CD14-positive monocyte (primary cell): Measurements from ENCODE around the gene FGF19. TPM values are rescaled to one million over a fixed set of nuclear protein-coding genes. Genes with fewer than 3 reads are reported as not detected.

Experiments
- DNase-seq, 3 donors: peaks; one replicate each; pipeline ENCODE4 v3.0.0-alpha.2; 2011 to 2022
- H2AFZ ChIP-seq: 2 replicates; pipeline ENCODE4 v1.6.0; 2012; ENCODE audit warnings: mild to moderate bottlenecking, low read depth, low read length, inconsistent platforms; ENCODE audit not compliant: insufficient read depth, poor library complexity, severe bottlenecking
- H3K27ac ChIP-seq, 2 donors: 1 replicate in 1 of 2; 2 replicates in 1 of 2; pipeline ENCODE4 v1.5.1; 2012 to 2013; ENCODE audit warnings: low read length in 2 of 2, control low read depth in 1 of 2, inconsistent platforms in 1 of 2, low read depth in 1 of 2, mild to moderate bottlenecking in 1 of 2
- H3K27me3 ChIP-seq, 2 donors: one replicate each; pipeline versions ENCODE4 v1.6.0 to v1.6.1; 2011 to 2013; ENCODE audit warnings: low read length in 2 of 2; ENCODE audit not compliant: control insufficient read depth in 2 of 2, insufficient read depth in 2 of 2
- H3K36me3 ChIP-seq, 2 donors: replicated peaks in 1 of 2; 1 replicate in 1 of 2; 2 replicates in 1 of 2; pipeline versions ENCODE4 v1.5.1 to v1.6.1; 2012 to 2013; ENCODE audit warnings: low read length in 2 of 2, control low read depth in 1 of 2, inconsistent platforms in 1 of 2, mild to moderate bottlenecking in 1 of 2; ENCODE audit not compliant: insufficient read depth in 2 of 2, control insufficient read depth in 1 of 2
- H3K4me1 ChIP-seq, 2 donors: 1 replicate in 1 of 2; 2 replicates in 1 of 2; pipeline versions ENCODE4 v1.5.1 to v1.6.1; 2012 to 2013; ENCODE audit warnings: low read length in 2 of 2, control low read depth in 1 of 2, inconsistent platforms in 1 of 2, mild to moderate bottlenecking in 1 of 2, moderate library complexity in 1 of 2; ENCODE audit not compliant: insufficient read depth in 2 of 2, control insufficient read depth in 1 of 2
- H3K4me2 ChIP-seq: replicated peaks from 2 replicates; pipeline ENCODE3; 2012; ENCODE audit warnings: low read length, moderate library complexity, mild to moderate bottlenecking; ENCODE audit not compliant: poor library complexity, severe bottlenecking; ENCODE audit errors: extremely low read depth
- H3K4me3 ChIP-seq, 3 experiments: fragments of 200-600 bp in 1 of 3; sonication (generic) in 1 of 3; replicated peaks in 1 of 3; 1 replicate in 2 of 3; 2 replicates in 1 of 3; pipeline ENCODE4 v1.5.1; 2011 to 2013; ENCODE audit warnings: low read length in 3 of 3, mild to moderate bottlenecking in 3 of 3, control low read depth in 2 of 3, low read depth in 2 of 3, inconsistent platforms in 1 of 3, moderate library complexity in 1 of 3
- H3K79me2 ChIP-seq: 2 replicates; pipeline ENCODE4 v1.6.0; 2012; ENCODE audit warnings: mild to moderate bottlenecking, control low read depth, inconsistent platforms, low read length, moderate library complexity; ENCODE audit not compliant: insufficient read depth
- H3K9ac ChIP-seq: 2 replicates; pipeline ENCODE4 v1.6.0; 2017; ENCODE audit warnings: low read length, mild to moderate bottlenecking; ENCODE audit not compliant: insufficient read depth, poor library complexity, severe bottlenecking
- H3K9me3 ChIP-seq, 2 donors: replicated peaks in 1 of 2; 1 replicate in 1 of 2; 2 replicates in 1 of 2; pipeline versions ENCODE4 v1.5.1 to v1.6.1; 2012 to 2013; ENCODE audit warnings: low read length in 2 of 2, control low read depth in 1 of 2; ENCODE audit not compliant: control insufficient read depth in 1 of 2, insufficient read depth in 1 of 2
- H4K20me1 ChIP-seq: 2 replicates; pipeline ENCODE4 v1.6.0; 2012; ENCODE audit warnings: mild to moderate bottlenecking, low read length, control low read depth, moderate library complexity; ENCODE audit not compliant: insufficient read depth
- H3K27ac Mint-ChIP-seq, 7 donors: one replicate each; pipeline ENCODE4 v1.8.0; 2020; ENCODE audit warnings: mild to moderate bottlenecking in 7 of 7, mixed read lengths in 7 of 7, moderate library complexity in 6 of 7, inconsistent platforms in 2 of 7
- H3K27me3 Mint-ChIP-seq, 3 donors: one replicate each; pipeline ENCODE4 v1.8.0; 2021 to 2022; ENCODE audit warnings: low read depth in 3 of 3, mild to moderate bottlenecking in 3 of 3, mixed read lengths in 3 of 3, moderate library complexity in 3 of 3, inconsistent platforms in 1 of 3
- H3K36me3 Mint-ChIP-seq, 2 donors: one replicate each; pipeline ENCODE4 v1.8.0; 2020; ENCODE audit warnings: mixed read lengths in 2 of 2, inconsistent platforms in 1 of 2, mild to moderate bottlenecking in 1 of 2
- H3K4me1 Mint-ChIP-seq: one replicate; pipeline ENCODE4 v1.8.0; 2020; ENCODE audit warnings: mild to moderate bottlenecking, mixed read lengths
- H3K4me3 Mint-ChIP-seq, 2 donors: one replicate each; pipeline ENCODE4 v1.8.0; 2020; ENCODE audit warnings: mild to moderate bottlenecking in 2 of 2, mixed read lengths in 2 of 2, moderate library complexity in 1 of 2
- H3K9me3 Mint-ChIP-seq, 7 donors: one replicate each; pipeline ENCODE4 v1.8.0; 2020 to 2022; ENCODE audit warnings: mixed read lengths in 7 of 7, mild to moderate bottlenecking in 6 of 7, moderate library complexity in 6 of 7, inconsistent platforms in 2 of 7
- CTCF ChIP-seq: fragments of 200-600 bp; IDR thresholded peaks from one replicate; pipeline ENCODE4 v1.8.0; 2022; ENCODE audit warnings: antibody characterized with exemption, mild to moderate bottlenecking
- WGBS: methylation state at CpG from one replicate; pipeline ENCODE4 v1.1.5; 2013; ENCODE audit warnings: missing lambda C conversion rate; ENCODE audit not compliant: insufficient coverage; 5-methylcytosine and 5-hydroxymethylcytosine counted together
- intact Hi-C, 2 donors: fragments of 100-400 bp; cut with micrococcal nuclease; formaldehyde crosslinking; loops; one replicate each; pipeline versions ENCODE4 v1.15.0 to v1.15.1; 2023
- polyA plus RNA-seq, 3 donors: library from polyadenylated mRNA; depleted of rRNA in 1 of 3; unstranded in 2 of 3; stranded (reverse) in 1 of 3; fragments of 300-500 nt in 2 of 3; fragments of >200 nt in 1 of 3; fragmentation: Illumina TruSeq in 2 of 3; gene quantifications; 1 replicate in 2 of 3; 2 replicates in 1 of 3; pipeline ENCODE4 v1.2.3, GENCODE V29; 2012 to 2021

FGF19 gene
- polyA plus RNA-seq, 3 donors, result not detected

GRCh38 chr11:69750875-69751597 is 47.2 kb upstream of the FGF19 start:
- no peak overlapping the region for H3K4me3 ChIP-seq
- no peaks in the 10 kb centered on the region for H3K9me3 ChIP-seq
- peaks cover 5 to 9% (median 9%) of the 10 kb centered on the region in 3 donors for H3K27me3 Mint-ChIP-seq
- H3K4me2 ChIP-seq, result no peak overlapping the region
- peak overlapping the region in 1 of 2 donors; percentile 5 for H3K4me3 Mint-ChIP-seq
- H3K27ac Mint-ChIP-seq, result peak overlapping the region in 1 of 7 donors; percentile 65
- peaks cover 0 to 3% (median 0%) of the 10 kb centered on the region in 7 donors for H3K9me3 Mint-ChIP-seq
- H3K4me1 ChIP-seq, result no peaks in the 10 kb centered on the region
- H3K9ac ChIP-seq, result no peak overlapping the region
- no peak overlapping the region for H3K27ac ChIP-seq
- H3K36me3 Mint-ChIP-seq, result no peaks in the 10 kb centered on the region
- no peaks in the 10 kb centered on the region for H3K36me3 ChIP-seq
- no peak overlapping the region for H2AFZ ChIP-seq
- H3K79me2 ChIP-seq, result no peaks in the 10 kb centered on the region
- intact Hi-C loops, result no loop called here
- H3K4me1 Mint-ChIP-seq, result no peaks in the 10 kb centered on the region
- no peaks in the 10 kb centered on the region for H4K20me1 ChIP-seq
- TF ChIP-seq CTCF, result no peak
- H3K27me3 ChIP-seq, result no peaks in the 10 kb centered on the region
- DNase-seq, result no peak
- 83% methylated on average over 7 of the region's 11 CpGs for WGBS

- Histone ChIP-seq H3K27me3 (no peaks in the 10 kb centered on the region), H3K4me2 (no peak overlapping the region), H3K9ac (no peak overlapping the region), H3K4me3 (no peak overlapping the region), H3K9me3 (no peaks in the 10 kb centered on the region), H2AFZ (no peak overlapping the region), H3K4me1 (no peaks in the 10 kb centered on the region), H3K27ac (no peak overlapping the region), H4K20me1 (no peaks in the 10 kb centered on the region), H3K79me2 (no peaks in the 10 kb centered on the region), H3K36me3 (no peaks in the 10 kb centered on the region)
- Mint-ChIP-seq H3K4me1 (no peaks in the 10 kb centered on the region), H3K9me3 (peaks cover 0 to 3% (median 0%) of the 10 kb centered on the region in 7 donors), H3K27ac (no peak overlapping the region), H3K4me3 (no peak overlapping the region), H3K27me3 (peaks cover 8 to 10% (median 9%) of the 10 kb centered on the region in 3 donors), H3K36me3 (no peaks in the 10 kb centered on the region)
- TF ChIP-seq CTCF, result no peak
- intact Hi-C loops, result no loop called here
- WGBS, result 83% methylated on average over 5 of the region's 11 CpGs
- no peak for DNase-seq
These were observed 46.5 kb upstream of the FGF19 start for GRCh38 chr11:69750108-69750850.
